ENCODE data around the gene RAD51B.

DNA sequence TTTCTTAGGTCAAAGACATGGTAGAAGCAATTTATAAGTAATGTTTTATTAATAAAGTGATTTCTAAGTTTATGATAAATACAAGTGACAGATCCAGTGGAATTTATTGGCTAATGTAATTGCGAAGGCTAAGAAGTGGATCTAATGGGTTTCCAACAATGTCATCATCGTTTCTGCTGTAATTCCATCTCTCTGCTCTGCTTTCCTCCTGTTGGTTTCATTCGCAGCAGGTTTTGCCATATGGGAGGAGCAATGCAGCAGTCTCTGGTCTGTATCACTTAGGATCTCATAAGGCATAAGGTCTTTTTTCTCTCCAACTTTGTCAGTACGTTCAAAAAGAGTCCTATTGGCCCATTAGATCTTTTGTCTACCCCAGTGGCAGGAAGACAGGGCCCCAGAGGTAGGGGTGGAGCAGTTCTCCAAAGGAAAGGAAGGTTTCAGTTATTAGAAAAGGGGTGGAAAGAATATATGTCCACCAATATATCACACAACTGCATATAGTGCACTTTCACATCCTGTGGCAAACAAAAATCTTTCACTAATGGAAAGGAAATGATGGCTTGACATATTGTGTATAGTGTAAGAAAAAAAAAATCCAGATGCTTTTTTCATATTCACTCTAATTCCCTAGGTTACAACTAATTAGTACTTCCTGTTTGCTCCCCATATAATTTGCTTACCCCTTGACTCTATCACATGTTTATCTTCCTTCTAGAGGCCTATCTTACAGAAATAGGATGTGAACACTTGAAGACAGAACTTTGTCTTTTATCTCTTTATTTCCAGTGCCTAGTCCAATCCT, 522.0 kb downstream of the RAD51B start:
- TF ChIP-seq, protein P1, sequence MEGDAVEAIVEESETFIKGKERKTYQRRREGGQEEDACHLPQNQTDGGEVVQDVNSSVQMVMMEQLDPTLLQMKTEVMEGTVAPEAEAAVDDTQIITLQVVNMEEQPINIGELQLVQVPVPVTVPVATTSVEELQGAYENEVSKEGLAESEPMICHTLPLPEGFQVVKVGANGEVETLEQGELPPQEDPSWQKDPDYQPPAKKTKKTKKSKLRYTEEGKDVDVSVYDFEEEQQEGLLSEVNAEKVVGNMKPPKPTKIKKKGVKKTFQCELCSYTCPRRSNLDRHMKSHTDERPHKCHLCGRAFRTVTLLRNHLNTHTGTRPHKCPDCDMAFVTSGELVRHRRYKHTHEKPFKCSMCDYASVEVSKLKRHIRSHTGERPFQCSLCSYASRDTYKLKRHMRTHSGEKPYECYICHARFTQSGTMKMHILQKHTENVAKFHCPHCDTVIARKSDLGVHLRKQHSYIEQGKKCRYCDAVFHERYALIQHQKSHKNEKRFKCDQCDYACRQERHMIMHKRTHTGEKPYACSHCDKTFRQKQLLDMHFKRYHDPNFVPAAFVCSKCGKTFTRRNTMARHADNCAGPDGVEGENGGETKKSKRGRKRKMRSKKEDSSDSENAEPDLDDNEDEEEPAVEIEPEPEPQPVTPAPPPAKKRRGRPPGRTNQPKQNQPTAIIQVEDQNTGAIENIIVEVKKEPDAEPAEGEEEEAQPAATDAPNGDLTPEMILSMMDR (IDR thresholded peaks at IDR 0.05) = no peak
- TF ChIP-seq E2F4 (CRISPR knock-in tag; IDR thresholded peaks at IDR 0.05; ENCODE audit: borderline replicate concordance, low read depth) (no peak), TCF7 (CRISPR knock-in tag; IDR thresholded peaks at IDR 0.05; ENCODE audit: low read depth) (no peak)
